Measurements from ENCODE around the gene EPHA10. TPM values are rescaled to one million over a fixed set of nuclear protein-coding genes. Genes with fewer than 3 reads are reported as not detected.
"Not testable (repeated sequence)": the region's sequence is repeated elsewhere in the genome, so short reads cannot be mapped to it uniquely, and the experiment has no call there.

The EPHA10 gene
- total RNA-seq, 1 donor from 2014 or later = 4.4 TPM

- no peak for DNase-seq (ENCODE audit: low spot score)
These were observed 47.3 kb downstream of the EPHA10 start for GRCh38 chr1:37717631-37718030.

GRCh38 chr1:37716321-37716720, 48.6 kb downstream of the EPHA10 start:
- DNase-seq (ENCODE audit: low spot score) = no peak

GRCh38 chr1:37714689-37715088, 50.2 kb downstream of the EPHA10 start:
- DNase-seq (ENCODE audit: low spot score) = no peak

- DNase-seq (ENCODE audit: low spot score) = no peak
These were observed 50.7 kb downstream of the EPHA10 start for GRCh38 chr1:37714226-37714625.

GRCh38 chr1:37708471-37708870, 56.4 kb downstream of the EPHA10 start:
- DNase-seq (ENCODE audit: low spot score) = no peak

GRCh38 chr1:37705399-37705798, 59.5 kb downstream of the EPHA10 start:
- no peak for DNase-seq (ENCODE audit: low spot score)

- no peak for DNase-seq (ENCODE audit: low spot score)
These were observed 60.0 kb downstream of the EPHA10 start for GRCh38 chr1:37704966-37705365.

- DNase-seq (ENCODE audit: low spot score) = no peak
These were observed 61.9 kb downstream of the EPHA10 start for GRCh38 chr1:37703061-37703460.

- no peak for DNase-seq (ENCODE audit: low spot score)
These were observed 63.9 kb downstream of the EPHA10 start for GRCh38 chr1:37701051-37701450.

GRCh38 chr1:37699147-37699546, 65.8 kb downstream of the EPHA10 start:
- no peak for DNase-seq (ENCODE audit: low spot score)

GRCh38 chr1:37697737-37698136, 67.2 kb downstream of the EPHA10 start:
- DNase-seq (ENCODE audit: low spot score) = no peak

- DNase-seq (ENCODE audit: low spot score) = no peak
These were observed 67.8 kb downstream of the EPHA10 start for GRCh38 chr1:37697090-37697489.

- no peak for DNase-seq (ENCODE audit: low spot score)
These were observed 72.1 kb downstream of the EPHA10 start for GRCh38 chr1:37692834-37693175.

GRCh38 chr1:37692078-37692833, 72.7 kb downstream of the EPHA10 start, which contains the start of gene CDCA8:
Gene CDCA8, plus strand, starts transcription at chr1:37692516. Its CDS starts 175 bp downstream, at chr1:37692691.
- DNase-seq (ENCODE audit: low spot score) = peak; percentile 99

GRCh38 chr1:37691497-37692077, 73.3 kb downstream of the EPHA10 start:
- DNase-seq (ENCODE audit: low spot score) = peak; percentile 53

GRCh38 chr1:37688926-37689325, 76.0 kb downstream of the EPHA10 start:
- no peak for DNase-seq (ENCODE audit: low spot score)

- DNase-seq (ENCODE audit: low spot score) = not testable (repeated sequence)
These were observed 77.2 kb downstream of the EPHA10 start for GRCh38 chr1:37687764-37688163.

- DNase-seq (ENCODE audit: low spot score) = no peak
These were observed 79.2 kb downstream of the EPHA10 start for GRCh38 chr1:37685722-37686121.

GRCh38 chr1:37684182-37684581, 80.7 kb downstream of the EPHA10 start:
- DNase-seq (ENCODE audit: low spot score) = not testable (repeated sequence)

GRCh38 chr1:37682334-37682987, 82.5 kb downstream of the EPHA10 start:
- DNase-seq (ENCODE audit: low spot score) = peak; percentile 76

GRCh38 chr1:37680933-37681332, 84.0 kb downstream of the EPHA10 start:
- DNase-seq (ENCODE audit: low spot score) = no peak

GRCh38 chr1:37677808-37678207, 87.1 kb downstream of the EPHA10 start:
- no peak for DNase-seq (ENCODE audit: low spot score)

GRCh38 chr1:37677143-37677439, 87.8 kb downstream of the EPHA10 start:
- no peak for DNase-seq (ENCODE audit: low spot score)
